Measurements from ENCODE around the gene TDRKH.
"Not testable (repeated sequence)": the region's sequence is repeated elsewhere in the genome, so short reads cannot be mapped to it uniquely, and the experiment has no call there.

Gene TDRKH

DNA sequence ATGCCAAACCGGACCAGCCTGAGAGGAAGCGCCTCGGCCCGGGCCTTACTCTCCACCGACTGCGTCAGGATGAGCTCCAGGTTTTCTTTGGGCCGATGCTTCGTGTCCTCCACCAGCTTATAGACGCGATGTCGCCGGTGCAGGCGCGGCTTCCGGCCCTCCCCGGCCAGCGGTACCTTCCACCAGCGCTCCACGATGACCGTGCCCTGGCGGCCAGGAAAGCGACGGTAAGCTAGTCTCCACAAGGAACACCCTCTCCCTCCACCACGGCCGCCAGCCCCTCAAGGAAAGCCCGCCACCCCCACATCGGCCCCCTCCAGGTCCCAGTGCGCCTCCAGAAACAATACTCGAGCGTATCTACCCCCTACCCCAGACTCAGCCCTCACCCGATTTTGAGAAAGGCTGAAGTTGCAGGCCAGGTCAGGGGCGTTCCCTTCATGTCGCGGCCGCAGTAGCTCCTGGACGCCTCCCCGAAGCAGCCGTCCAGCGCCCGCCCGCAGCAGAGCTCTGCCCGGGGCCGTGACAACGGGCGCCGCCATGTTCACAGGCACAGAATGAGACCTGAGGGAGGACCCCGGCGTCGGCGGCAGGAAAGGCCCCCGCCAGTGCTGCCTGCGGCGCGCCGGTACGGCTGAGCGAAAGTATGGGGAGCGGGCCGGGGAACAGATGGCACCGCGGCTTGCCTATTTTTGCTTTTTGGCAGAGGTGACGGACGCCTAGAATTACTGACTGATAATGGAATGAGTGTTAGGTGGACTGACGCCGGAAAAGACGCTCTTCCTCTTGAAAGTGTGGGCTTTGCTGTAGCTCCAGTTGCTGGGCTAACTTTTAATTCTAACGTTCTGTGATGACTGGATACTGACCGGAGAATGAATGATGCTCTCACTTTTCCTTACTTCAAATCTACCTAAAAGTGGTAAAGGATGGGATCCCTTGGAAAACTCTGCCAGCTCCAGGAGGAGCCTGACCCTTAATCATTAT lies 27.1 kb downstream of the TDRKH start, which contains the start of gene MRPL9:
Gene MRPL9 (minus strand): TSS at position 556 of the 981 bp plus-strand sequence. CDS start 17 bp downstream, at position 539.
- peak; percentile 12 for DNase-seq (ENCODE audit: low read depth, low spot score)

DNA sequence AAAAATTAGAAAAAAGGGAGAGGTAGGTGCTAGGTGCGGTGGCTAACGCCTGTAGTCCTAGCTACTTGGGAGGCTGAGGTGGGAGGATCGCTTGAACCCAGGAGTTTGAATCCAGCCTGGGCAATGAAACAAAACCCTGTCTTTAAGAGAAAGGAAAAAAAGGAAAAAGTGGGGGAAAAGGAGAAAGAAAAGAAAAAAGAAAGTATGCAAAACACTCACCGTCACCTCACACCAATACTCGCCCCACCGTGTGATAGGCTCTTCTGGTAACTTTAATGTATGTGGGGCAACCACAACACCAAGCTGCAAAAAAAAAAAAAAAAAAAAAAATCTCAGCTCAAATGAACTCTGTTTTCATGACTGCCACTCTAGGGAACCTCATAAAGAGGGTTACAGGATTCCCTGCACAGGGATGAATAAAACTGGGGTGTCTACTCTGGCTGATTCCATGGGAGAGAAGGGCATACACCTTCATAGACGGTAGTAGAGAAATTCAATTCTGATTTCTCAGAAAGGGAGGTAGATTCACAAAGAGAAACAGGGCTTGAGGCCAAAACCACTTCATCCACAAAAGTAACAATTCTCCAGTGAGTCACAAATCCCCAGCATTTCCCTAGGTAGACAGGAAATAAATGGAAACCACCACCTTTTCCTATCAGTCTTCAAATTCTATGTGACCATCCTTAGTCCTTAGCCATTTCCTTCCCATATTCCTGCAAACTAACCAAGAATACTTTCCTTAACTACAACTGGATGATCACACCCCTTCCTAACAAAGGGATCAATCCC lies 29.5 kb downstream of the TDRKH start:
- no peak for DNase-seq (ENCODE audit: low read depth, low spot score)

GRCh38 chr1:151759241-151759640 lies 31.1 kb downstream of the TDRKH start:
- DNase-seq (ENCODE audit: low read depth, low spot score): no peak

- DNase-seq (ENCODE audit: low read depth, low spot score): no peak
Observed at GRCh38 chr1:151756291-151756690, 34.0 kb downstream of the TDRKH start.

GRCh38 chr1:151741516-151741915 lies 48.8 kb downstream of the TDRKH start:
- no peak for DNase-seq (ENCODE audit: low read depth, low spot score)

- DNase-seq (ENCODE audit: low read depth, low spot score): no peak
Observed at GRCh38 chr1:151739590-151740355, 50.5 kb downstream of the TDRKH start.

GRCh38 chr1:151737479-151737878 lies 52.8 kb downstream of the TDRKH start:
- no peak for DNase-seq (ENCODE audit: low read depth, low spot score)

DNA sequence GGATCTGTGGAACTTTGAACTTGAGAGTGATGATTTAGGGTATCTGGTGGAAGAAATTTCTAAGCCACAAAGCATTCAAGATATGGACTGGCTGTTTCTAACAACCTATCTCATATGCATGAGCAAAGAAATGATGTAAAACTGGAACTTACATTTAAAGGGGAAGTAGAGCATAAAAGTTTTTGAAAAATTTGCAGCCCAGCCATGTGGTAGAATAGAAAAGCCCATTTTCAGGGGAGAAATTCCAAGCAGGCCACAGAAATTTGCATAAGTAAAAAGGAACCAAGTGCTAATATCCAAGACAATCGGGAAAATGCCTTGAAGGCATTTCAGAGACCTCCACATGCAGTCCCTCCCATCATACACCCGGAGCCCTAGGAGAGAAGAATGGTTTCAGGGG lies 53.3 kb downstream of the TDRKH start:
- DNase-seq (ENCODE audit: low read depth, low spot score): no peak

GRCh38 chr1:151733995-151734394 lies 56.3 kb downstream of the TDRKH start:
- DNase-seq (ENCODE audit: low read depth, low spot score): not testable (repeated sequence)

DNA sequence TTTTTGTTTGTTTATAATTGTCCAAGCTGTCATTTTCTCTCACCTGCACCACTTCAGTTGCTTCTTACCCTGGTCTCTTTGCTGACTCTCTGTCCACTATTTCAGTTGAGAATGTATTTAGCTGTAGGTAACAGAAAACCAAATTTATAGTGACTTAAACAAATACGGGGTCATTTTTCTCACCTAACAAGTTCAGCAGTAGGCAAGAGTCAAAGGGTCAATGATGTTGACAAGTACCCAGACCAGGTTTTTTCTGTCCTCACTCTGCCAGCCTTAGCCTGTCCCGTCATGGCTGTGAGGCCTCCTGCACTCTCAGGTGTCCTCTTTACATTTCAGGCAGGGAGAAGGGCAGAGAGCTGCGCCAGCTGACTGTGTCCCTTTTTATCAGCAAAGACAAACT lies 57.2 kb downstream of the TDRKH start:
- DNase-seq (ENCODE audit: low read depth, low spot score): no peak

GRCh38 chr1:151729966-151730291 lies 60.4 kb downstream of the TDRKH start:
- DNase-seq (ENCODE audit: low read depth, low spot score): no peak

GRCh38 chr1:151729157-151729965 lies 60.9 kb downstream of the TDRKH start:
- no peak for DNase-seq (ENCODE audit: low read depth, low spot score)

GRCh38 chr1:151728151-151729054 lies 61.9 kb downstream of the TDRKH start:
- DNase-seq (ENCODE audit: low read depth, low spot score): no peak

DNA sequence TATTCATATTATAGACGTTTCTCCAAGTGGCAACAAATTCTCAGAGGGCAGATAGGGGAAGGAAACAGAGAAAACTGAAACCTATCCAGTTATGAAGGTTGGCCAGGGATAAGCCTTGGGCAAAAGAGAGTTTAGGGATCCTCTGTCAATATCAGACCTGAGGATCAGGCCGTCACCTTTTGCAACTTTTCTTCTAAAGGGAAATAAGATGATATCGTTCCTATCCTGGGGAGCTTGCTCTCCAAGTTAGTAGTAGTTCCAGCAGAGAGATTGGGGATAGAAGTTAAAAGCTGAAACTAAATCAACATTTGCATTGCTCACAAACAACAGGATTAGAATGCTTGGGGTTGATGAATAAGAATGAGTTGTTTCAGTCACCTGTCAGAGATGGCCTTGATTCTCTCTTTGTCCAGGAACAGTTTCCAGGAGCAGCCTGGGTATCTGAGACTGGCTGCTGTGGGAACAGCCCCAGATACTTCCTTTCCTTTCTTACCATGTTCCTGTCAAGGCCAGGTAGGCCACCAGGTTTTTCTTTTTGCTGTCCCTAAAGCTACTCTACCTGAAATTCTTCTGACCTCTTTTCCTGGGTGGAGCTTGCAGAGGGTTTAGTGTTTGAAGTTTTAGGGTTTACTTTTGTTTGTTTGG lies 66.5 kb downstream of the TDRKH start:
- DNase-seq (ENCODE audit: low read depth, low spot score): no peak
